GM04503 (cell line): ENCODE results near the gene ERP29.
"Not testable (repeated sequence)": the region's sequence is repeated elsewhere in the genome, so short reads cannot be mapped to it uniquely, and the experiment has no call there.

Experiments
- DNase-seq: peaks from one replicate; pipeline ENCODE4 v3.0.0-alpha.2; 2012; ENCODE audit warnings: low read depth

The ERP29 gene

GRCh38 chr12:112001576-112001975 lies 11.7 kb upstream of the ERP29 start:
- no peak for DNase-seq

GRCh38 chr12:112004041-112004440 lies 9.2 kb upstream of the ERP29 start:
- no peak for DNase-seq

- no peak for DNase-seq
Measured at GRCh38 chr12:112005419-112006395, 7.5 kb upstream of the ERP29 start.

DNA sequence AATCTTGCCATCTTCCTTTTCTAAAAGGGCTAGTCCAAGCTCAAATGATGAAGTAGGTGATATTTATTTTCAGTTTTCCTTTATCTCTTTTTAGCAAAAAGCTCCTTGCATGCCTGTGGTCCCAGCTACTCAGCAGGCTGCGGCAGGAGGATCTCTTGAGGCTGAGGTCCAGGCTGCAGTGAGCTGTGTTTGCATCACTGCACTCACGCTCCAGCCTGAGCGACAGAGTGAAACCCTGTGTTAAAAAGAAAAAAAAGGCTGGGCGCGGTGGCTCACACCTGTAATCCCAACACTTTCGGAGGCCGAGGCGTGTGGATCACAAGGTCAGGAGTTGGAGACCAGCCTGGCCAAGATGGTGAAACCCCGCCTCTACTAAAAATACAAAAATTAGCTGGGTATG lies 5.3 kb upstream of the ERP29 start:
- DNase-seq: no peak

- no peak for DNase-seq
Measured at GRCh38 chr12:112008918-112009317, 4.3 kb upstream of the ERP29 start.

DNA sequence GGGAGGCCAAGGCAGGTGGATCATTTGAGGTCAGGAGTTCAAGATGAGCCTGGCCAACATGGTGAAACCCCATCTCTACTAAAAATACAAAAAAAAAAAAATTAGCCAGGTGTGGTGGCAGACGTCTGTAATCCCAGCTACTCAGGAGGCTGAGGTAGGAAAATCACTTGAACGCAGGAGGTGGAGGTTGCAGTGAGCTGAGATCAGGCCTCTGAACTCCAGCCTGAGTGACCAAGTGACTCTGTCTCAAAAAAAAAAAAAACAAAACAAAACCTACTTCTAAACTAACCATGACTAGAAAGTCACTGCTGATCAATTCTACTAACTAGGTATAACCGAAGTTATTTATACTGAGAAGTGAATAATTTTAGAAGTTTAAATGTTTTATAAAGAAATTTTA lies 3.6 kb upstream of the ERP29 start:
- not testable (repeated sequence) for DNase-seq

DNA sequence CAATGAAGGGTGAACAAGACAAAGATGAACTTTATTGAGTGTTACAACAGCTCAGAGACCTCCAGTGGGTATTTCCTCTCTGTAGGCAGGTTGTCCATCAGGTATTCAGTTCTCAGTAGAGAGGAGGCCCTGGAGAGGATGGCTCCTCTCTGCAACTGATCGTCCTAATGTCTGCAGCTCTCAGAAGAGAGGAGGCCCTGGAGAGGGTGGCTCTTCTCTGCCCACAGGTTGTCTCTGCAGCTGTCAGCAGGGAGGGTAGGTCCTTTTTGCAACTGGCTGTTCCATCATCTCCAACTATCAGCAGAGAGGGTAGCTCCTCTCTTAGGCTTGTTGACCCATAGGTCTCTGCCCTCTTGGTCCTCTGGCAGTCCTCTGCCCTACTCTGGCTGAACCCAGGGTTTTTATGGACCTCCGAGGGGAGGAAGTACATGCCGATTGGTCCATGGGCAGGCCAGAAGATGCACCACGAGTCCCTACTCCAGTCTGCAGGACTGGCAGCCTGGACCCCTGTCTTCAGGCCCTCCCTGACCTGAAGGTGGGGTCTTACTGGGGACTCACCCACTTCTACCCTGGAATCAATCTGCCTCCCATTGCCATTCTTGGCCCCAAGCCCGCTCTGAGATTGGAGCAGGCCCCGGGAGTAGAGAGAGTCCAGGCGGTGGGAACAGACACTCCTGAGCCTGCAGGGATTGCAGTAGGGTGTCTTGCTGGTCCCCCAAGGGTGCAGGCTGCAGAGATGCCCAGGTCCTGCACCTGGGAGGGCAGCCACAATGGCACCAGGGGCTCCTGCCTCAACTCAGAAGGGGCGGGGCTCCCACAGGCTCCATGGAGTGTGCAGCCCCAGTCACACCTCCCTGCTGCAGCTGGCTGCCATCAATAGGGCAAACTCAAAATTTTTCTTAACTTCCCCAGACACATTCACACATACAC lies 2.5 kb upstream of the ERP29 start:
- no peak for DNase-seq

GRCh38 chr12:112011685-112012084 lies 1.5 kb upstream of the ERP29 start:
- no peak for DNase-seq

DNA sequence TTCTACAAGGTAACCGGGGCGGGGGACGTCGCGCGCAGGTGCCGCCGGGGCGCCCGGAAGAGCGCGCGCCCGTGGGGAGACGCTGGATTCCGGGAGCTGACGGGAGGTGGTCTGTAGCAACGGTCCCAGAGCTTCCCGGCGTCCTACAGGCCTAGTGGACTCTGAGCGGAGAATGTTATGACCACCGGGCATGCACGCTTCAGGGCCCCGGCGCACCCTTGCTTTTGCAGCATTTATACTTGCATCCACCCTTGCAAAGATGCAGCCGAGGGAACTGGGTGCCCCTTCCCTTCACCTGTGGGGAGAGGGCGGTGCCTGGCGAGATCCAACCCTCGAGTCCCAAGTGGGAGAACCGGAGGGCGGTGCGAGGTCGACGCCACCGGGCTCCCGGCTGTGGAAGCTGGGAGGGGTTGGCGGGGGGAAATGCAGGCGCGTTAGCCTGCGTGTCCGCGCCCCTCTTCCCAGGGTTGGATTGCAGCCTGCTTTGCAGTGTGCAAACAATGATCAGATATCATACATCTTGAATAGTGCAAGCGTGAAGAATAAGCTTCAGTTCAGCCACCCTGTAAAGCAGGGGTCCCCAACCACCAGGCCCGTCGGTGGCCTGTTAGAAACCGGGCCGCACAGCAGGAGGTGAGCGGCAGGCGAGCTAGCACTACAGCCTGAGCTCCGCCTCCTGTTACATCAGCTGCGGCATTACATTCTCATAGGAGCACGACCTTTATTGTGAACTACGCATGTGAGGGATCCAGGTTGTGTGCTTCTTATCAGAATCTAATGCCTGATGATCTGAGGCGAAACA lies 576 bp downstream of the ERP29 start:
- no peak for DNase-seq

DNA sequence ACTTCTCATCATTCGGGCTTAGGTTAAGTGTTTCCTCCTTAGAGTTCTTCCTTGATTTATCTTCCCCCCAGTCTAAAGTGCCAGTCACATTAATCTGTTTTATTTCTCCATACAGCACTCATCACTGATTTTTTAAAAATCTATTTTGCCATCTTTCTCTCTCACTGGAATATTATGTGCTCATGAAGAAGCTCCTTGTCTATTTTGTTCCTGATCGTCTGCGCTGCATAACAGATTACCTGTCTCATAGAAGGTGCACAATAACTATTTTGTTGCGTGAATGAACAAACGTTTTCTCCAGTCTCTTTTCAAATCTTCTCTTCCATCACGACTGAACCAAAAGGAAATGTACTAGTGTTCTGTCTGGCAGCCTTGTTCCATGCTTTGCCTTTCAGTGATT lies 2.7 kb downstream of the ERP29 start:
- DNase-seq: no peak

DNA sequence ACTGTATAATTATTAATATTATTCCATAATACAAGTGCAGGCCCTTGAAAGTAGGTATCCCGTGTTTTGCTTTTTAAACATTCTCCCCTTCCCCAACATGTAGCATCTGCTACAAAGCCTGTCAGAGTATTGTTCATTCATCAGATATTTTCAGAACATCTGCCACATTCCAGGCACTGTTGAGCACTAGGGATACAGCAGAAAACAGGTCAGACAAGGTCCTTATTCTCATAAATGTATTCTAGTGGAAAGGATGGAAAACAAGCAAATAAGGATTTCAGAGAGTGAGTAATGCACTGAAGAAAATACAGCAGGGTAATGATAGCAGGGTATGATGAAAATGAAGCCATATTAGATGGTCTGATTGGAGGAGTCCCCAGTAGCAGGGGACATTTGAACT lies 3.8 kb downstream of the ERP29 start:
- DNase-seq: no peak

DNA sequence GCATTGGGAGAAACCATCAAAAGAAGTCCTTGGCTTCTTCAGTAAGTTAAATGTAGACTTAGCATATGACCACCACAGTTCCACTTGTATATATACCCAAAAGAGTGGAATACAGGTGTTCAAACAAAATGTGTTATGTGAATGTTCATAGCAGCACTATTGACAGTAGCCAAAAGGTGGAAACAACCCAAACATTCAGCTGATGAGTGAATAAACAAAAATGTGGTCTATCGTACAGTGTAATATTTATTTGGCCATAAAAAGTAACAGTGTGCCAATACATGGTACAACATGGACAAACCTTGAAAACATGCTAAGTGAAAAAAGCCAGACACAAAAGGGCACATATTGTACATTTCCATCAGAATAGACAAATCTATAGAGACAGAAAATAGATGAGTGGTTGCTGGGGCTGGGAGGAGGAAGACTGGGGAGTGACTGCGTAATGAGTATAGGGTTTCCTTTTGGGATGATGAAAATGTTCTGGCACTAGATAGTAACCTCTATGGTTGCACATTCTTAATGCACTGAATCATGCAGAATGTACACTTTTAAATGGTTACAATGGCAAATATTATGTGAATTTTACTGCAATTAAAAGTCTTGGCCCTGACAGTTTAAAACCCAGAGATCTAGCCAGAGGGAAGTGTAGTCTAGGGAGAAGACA lies 5.5 kb downstream of the ERP29 start:
- no peak for DNase-seq

- no peak for DNase-seq
Measured at GRCh38 chr12:112020947-112021457, 7.8 kb downstream of the ERP29 start.

GRCh38 chr12:112022241-112023016 lies 9.2 kb downstream of the ERP29 start:
- no peak for DNase-seq

GRCh38 chr12:112023759-112024396 lies 10.7 kb downstream of the ERP29 start:
- DNase-seq: no peak

DNA sequence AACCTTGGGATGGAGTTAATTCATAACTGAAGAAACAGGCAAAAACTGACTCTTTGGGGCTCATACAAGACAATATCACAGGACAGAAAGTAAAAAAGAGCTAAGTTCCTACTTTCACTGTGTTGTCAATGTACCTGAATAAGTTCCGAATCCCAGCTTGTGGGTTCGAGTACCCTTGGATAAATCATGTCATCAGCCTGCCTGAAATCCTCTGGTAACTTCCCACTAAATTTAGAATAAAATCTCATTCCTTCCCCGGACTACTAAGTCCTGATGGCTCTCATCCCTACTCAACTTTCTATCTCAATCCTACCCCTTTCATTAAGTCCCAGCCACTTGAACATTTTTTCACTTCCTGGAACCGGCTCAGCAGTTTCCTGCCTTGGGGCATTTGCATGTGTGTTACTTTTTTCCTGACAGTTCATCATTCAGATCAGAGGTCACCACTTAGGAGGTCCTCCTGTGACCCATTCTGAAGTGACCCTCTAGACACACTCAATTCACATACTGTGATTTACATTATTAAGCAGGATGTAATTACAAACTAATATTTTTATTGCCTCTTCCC lies 12.7 kb downstream of the ERP29 start:
- DNase-seq: no peak

DNA sequence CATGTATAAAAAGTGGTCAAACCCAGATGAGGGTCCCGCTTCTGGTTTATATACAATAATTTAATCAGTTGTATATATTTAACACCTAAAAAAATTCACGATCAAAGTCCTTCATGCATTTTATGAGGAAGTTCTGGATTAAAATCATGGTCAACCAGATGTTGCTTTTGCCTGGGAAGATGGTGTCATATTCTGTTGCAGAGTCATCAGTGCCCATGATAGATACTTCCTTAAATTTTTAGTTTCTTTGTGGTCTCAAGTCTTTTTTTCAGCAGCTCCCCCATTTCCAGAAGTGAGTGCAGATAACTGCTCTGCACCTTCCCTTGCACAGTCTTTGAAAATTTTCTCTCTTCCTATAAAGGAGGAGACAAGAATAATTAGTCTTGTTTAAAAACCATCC lies 16.1 kb downstream of the ERP29 start:
- no peak for DNase-seq

- DNase-seq: no peak
Measured at GRCh38 chr12:112031472-112031871, 18.2 kb downstream of the ERP29 start.

- DNase-seq: no peak
Measured at GRCh38 chr12:112032292-112032691, 19.1 kb downstream of the ERP29 start.
